ENCODE data around the gene NFKBIZ. TPM values are rescaled to one million over a fixed set of nuclear protein-coding genes. Genes with fewer than 3 reads are reported as not detected.

Gene NFKBIZ
- total RNA-seq, 2 donors from 2014 or later: 26.6 to 28.7 TPM

DNA sequence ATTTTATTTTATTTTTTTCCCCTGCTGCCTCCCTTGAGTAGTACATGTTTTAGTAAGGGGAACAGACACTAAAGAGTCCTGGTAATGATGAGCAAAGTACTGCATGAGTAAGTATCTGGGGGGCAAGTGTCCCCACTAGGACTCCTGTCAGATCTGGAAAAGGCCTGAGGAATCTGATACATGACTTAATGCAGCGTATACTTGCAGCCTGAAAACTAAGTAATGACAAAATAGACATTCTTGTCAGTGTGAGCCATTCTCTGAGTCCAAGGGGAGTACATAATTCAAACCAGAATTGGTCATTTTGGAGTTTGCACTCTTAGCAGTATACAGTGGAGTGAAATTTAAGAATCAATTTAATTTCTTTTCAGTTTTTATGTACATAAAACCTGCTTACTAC is 42.8 kb upstream of the NFKBIZ start:
- no peak for DNase-seq (ENCODE audit: low spot score)
- Histone ChIP-seq H3K4me3 (no peak overlapping the region), H3K9me3 (no peaks in the 10 kb centered on the region), H3K4me1 (peaks cover 0 to 22% of the 10 kb centered on the region in 2 donors), H3K36me3 (peaks cover 15% of the 10 kb centered on the region), H3K27ac (no peak overlapping the region), H3K27me3 (no peaks in the 10 kb centered on the region)
- TF ChIP-seq, protein P1, sequence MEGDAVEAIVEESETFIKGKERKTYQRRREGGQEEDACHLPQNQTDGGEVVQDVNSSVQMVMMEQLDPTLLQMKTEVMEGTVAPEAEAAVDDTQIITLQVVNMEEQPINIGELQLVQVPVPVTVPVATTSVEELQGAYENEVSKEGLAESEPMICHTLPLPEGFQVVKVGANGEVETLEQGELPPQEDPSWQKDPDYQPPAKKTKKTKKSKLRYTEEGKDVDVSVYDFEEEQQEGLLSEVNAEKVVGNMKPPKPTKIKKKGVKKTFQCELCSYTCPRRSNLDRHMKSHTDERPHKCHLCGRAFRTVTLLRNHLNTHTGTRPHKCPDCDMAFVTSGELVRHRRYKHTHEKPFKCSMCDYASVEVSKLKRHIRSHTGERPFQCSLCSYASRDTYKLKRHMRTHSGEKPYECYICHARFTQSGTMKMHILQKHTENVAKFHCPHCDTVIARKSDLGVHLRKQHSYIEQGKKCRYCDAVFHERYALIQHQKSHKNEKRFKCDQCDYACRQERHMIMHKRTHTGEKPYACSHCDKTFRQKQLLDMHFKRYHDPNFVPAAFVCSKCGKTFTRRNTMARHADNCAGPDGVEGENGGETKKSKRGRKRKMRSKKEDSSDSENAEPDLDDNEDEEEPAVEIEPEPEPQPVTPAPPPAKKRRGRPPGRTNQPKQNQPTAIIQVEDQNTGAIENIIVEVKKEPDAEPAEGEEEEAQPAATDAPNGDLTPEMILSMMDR (IDR thresholded peaks at IDR 0.05): no peak

DNA sequence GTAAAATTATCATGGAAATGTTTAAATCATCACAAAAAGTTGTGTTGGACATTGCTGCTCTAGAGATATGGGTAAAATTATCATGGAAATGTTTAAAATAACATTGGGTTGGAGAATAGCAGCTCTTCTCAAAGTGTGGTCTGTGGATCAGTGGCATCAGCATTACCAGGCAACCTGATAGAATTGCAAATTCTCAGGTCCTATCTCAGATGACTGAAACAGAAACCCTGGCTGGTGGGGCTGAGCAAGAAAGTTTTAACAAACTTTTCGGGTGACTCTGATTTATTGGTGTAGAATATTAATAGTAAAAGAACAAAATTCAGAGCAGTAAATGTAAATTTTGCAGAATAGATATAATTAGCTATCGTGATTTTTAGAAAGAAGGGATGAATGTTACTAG is 41.4 kb upstream of the NFKBIZ start:
- TF ChIP-seq, protein P1 (IDR thresholded peaks at IDR 0.05): no peak
- Histone ChIP-seq H3K27ac (no peak overlapping the region), H3K4me3 (no peak overlapping the region), H3K9me3 (no peaks in the 10 kb centered on the region), H3K4me1 (peaks cover 0 to 22% of the 10 kb centered on the region in 2 donors), H3K27me3 (no peaks in the 10 kb centered on the region), H3K36me3 (peaks cover 6% of the 10 kb centered on the region)
- no peak for DNase-seq (ENCODE audit: low spot score)

DNA sequence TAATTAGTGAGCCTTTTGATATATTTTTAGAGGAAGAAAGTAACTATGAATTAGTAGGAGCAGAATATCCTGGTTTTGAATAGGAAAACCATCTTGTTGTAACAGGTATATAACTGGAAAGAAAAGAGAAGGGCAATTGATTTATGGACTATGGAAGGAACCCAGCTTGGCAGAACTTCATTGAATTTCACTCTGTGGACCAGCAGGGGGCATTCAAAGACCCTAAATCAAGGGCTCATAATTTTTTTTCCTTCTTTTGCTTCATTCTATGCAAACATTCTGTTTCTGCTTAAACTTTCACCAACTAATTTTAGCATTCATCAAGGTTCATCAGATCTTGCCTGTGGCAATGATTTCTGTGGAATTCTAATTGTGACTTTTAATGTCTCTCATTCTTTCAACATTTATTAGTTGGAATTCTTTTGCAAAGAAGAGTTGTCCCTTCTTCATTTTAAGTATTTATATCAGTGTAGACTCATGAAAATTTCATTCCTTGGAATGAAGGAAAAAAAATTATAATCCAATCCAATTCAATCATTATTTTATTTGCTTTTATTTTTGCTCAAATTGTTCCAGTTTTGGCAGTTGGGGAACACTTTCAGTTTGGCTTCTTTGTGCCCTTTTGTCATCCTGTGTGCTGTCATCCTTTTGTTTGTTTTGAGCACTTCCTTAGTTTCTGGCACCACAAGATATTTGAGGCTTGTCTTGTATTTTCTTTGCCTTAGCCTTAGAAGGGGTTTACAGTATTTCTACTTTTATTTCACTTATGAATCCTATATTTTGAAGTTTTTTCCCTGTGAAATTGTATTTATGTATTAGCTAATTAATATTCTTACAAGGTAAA is 39.9 kb upstream of the NFKBIZ start:
- no peak for DNase-seq (ENCODE audit: low spot score)
- peaks cover 0 to 26% of the 10 kb centered on the region in 2 donors for H3K4me1 ChIP-seq
- no peaks in the 10 kb centered on the region for H3K36me3 ChIP-seq
- TF ChIP-seq, protein P1 (IDR thresholded peaks at IDR 0.05): peak; percentile 40 to 76
- H3K4me3 ChIP-seq: no peak overlapping the region
- H3K27me3 ChIP-seq: no peaks in the 10 kb centered on the region
- H3K27ac ChIP-seq: no peak overlapping the region
- H3K9me3 ChIP-seq: no peaks in the 10 kb centered on the region

DNA sequence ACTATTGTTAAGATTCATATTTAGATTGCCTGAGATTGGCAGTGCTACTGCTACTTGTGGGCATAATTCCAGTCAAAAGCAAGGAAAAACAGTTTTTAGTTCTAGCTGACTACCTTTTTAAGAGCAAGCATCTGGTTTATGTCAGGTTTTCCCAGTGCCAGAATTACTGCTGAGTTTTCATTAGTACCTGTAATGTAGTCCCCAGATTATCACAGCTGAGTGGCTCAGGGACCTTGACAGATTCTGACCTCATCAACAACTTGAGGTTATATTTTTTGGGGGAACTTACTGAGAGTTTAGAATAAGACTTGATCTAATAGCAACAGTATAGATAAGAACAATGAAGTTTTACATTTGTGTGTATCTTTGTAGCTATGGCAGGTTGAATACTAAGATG is 39.3 kb upstream of the NFKBIZ start:
- no peak for DNase-seq (ENCODE audit: low spot score)
- no peaks in the 10 kb centered on the region for H3K36me3 ChIP-seq
- no peak overlapping the region for H3K4me3 ChIP-seq
- no peaks in the 10 kb centered on the region for H3K9me3 ChIP-seq
- no peaks in the 10 kb centered on the region for H3K27me3 ChIP-seq
- peaks cover 0 to 29% of the 10 kb centered on the region in 2 donors for H3K4me1 ChIP-seq
- no peak overlapping the region for H3K27ac ChIP-seq
- TF ChIP-seq, protein P1 (IDR thresholded peaks at IDR 0.05): no peak

DNA sequence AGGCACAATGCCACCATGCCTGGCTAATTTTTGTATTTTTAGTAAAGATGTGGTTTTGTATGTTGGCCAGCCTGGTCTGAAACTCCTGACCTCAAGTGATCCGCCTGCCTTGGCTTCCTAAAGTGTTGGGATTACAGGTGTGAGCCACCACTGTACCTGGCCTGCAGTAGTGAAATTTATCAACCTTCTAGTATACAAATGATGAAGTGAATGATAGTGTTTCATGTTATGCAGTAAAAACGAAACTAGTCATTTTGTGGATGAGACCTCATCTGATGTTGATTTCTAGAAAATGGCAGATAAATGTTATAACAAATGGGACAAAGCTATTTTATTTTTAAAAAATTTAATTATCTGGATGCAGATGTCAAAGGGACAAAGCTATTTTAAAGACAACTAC is 37.4 kb upstream of the NFKBIZ start:
- H3K4me3 ChIP-seq: no peak overlapping the region
- no peaks in the 10 kb centered on the region for H3K36me3 ChIP-seq
- DNase-seq (ENCODE audit: low spot score): no peak
- no peaks in the 10 kb centered on the region for H3K9me3 ChIP-seq
- H3K4me1 ChIP-seq: peaks cover 0 to 29% of the 10 kb centered on the region in 2 donors
- H3K27me3 ChIP-seq: no peaks in the 10 kb centered on the region
- no peak overlapping the region for H3K27ac ChIP-seq
- TF ChIP-seq, protein P1 (IDR thresholded peaks at IDR 0.05): no peak

Measured in right atrium auricular region (tissue), 2 donors.